ENCODE data around the gene DLG5.

DLG5 gene

GRCh38 chr10:77837925-77838595, 88.5 kb downstream of the DLG5 start:
- no peaks in the 10 kb centered on the region for H3K27me3 ChIP-seq (ENCODE audit: low read depth, low read length)
- TF ChIP-seq CTCF (IDR thresholded peaks at IDR 0.05; ENCODE audit: low read depth, low read length) (no peak), EZH2phosphoT487 (IDR thresholded peaks at IDR 0.05; ENCODE audit: low read depth) (no peak)
- no peaks in the 10 kb centered on the region for H3K36me3 ChIP-seq (replicated peaks; ENCODE audit: low read depth, low read length)
- H3K4me2 ChIP-seq (ENCODE audit: low read length), result peak overlapping the region; percentile 62
- no peak overlapping the region for H3K27ac ChIP-seq (ENCODE audit: low read length)
- H3K9ac ChIP-seq (ENCODE audit: low read length), result no peak overlapping the region
- H2AFZ ChIP-seq (ENCODE audit: low read depth, low read length), result no peak overlapping the region
- no peak overlapping the region for H3K4me3 ChIP-seq (ENCODE audit: low read length)
- no peaks in the 10 kb centered on the region for H3K79me2 ChIP-seq (ENCODE audit: low read length)
- H3K4me1 ChIP-seq (ENCODE audit: low read length), result peaks cover 25% of the 10 kb centered on the region
- no peaks in the 10 kb centered on the region for H4K20me1 ChIP-seq (ENCODE audit: insufficient read depth, low read length)
- H3K9me3 ChIP-seq (ENCODE audit: insufficient read depth, low read length), result no peaks in the 10 kb centered on the region

GRCh38 chr10:77837248-77837924, 89.2 kb downstream of the DLG5 start:
- Histone ChIP-seq H3K4me2 (ENCODE audit: low read length) (peak overlapping the region; percentile 79), H3K36me3 (replicated peaks; ENCODE audit: low read depth, low read length) (no peaks in the 10 kb centered on the region), H3K27ac (ENCODE audit: low read length) (no peak overlapping the region), H3K4me1 (ENCODE audit: low read length) (peaks cover 25% of the 10 kb centered on the region), H3K9me3 (ENCODE audit: insufficient read depth, low read length) (no peaks in the 10 kb centered on the region), H3K79me2 (ENCODE audit: low read length) (no peaks in the 10 kb centered on the region), H3K27me3 (ENCODE audit: low read depth, low read length) (no peaks in the 10 kb centered on the region), H2AFZ (ENCODE audit: low read depth, low read length) (no peak overlapping the region), H4K20me1 (ENCODE audit: insufficient read depth, low read length) (no peaks in the 10 kb centered on the region), H3K9ac (ENCODE audit: low read length) (no peak overlapping the region), H3K4me3 (ENCODE audit: low read length) (peak overlapping the region; percentile 45)
- no peak for TF ChIP-seq EZH2phosphoT487 (IDR thresholded peaks at IDR 0.05; ENCODE audit: low read depth)
- TF ChIP-seq CTCF (IDR thresholded peaks at IDR 0.05; ENCODE audit: low read depth, low read length), result peak; percentile 68

DNA sequence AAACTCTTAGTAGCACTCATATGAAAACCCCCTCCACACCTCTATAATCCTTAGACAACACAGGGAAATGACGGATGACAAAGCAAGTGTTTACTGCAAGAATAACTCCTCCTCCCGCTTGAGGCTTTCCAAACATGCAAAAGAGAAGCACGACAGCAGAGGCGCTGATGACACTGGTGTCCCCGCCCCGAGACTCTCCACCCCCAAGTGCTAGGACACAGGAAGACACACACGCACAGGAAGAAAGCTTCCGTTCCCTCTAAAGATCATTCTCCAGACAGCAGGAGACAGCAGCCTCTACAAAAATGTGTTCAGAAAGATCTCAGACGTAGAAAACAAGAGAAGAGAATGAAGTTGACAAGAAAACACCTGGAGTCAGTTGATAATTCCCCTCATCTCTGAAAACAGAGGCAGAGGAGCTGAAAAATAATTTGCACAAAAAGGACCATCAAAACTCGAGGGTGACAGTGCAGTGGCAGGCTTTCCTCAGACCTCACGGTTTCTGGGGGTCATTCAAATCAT, 90.2 kb downstream of the DLG5 start:
- Histone ChIP-seq H3K27ac (ENCODE audit: low read length) (no peak overlapping the region; the same call in 1 of the 2 replicates), H3K4me3 (ENCODE audit: low read length) (peak overlapping the region; percentile 71), H3K9ac (ENCODE audit: low read length) (peak overlapping the region; percentile 42), H3K27me3 (ENCODE audit: low read depth, low read length) (no peaks in the 10 kb centered on the region), H3K4me2 (ENCODE audit: low read length) (peak overlapping the region; percentile 90), H4K20me1 (ENCODE audit: insufficient read depth, low read length) (no peaks in the 10 kb centered on the region), H3K79me2 (ENCODE audit: low read length) (no peaks in the 10 kb centered on the region), H3K4me1 (ENCODE audit: low read length) (peaks cover 25% of the 10 kb centered on the region), H3K9me3 (ENCODE audit: insufficient read depth, low read length) (no peaks in the 10 kb centered on the region), H3K36me3 (replicated peaks; ENCODE audit: low read depth, low read length) (no peaks in the 10 kb centered on the region), H2AFZ (ENCODE audit: low read depth, low read length) (peak overlapping the region; percentile 60; the same call in 1 of the 2 replicates)
- TF ChIP-seq CTCF (IDR thresholded peaks at IDR 0.05; ENCODE audit: low read depth, low read length) (no peak), EZH2phosphoT487 (IDR thresholded peaks at IDR 0.05; ENCODE audit: low read depth) (no peak)

DNA sequence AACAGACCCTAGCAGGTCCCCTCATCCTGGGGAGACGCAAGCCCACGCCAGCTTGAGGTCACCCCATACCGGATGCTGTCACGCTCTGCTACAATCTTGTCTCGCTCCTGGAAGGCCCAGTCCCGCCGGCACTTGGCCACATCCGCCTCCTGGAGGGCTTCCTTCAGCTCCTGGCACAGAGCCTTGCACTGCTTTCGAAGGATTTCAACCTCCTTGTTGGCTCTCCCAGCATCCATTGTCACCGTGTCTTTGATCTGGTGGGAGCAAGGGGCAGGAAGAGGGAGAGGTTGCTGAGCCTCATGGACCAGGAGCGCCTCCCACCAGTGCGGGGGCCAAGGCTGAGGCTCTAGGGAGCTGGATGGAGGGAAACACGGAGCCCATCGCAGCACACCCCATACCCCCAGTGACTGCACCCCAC, 90.9 kb downstream of the DLG5 start:
- no peaks in the 10 kb centered on the region for H4K20me1 ChIP-seq (ENCODE audit: insufficient read depth, low read length)
- TF ChIP-seq EZH2phosphoT487 (IDR thresholded peaks at IDR 0.05; ENCODE audit: low read depth) (no peak), CTCF (IDR thresholded peaks at IDR 0.05; ENCODE audit: low read depth, low read length) (no peak)
- H3K27me3 ChIP-seq (ENCODE audit: low read depth, low read length), result no peaks in the 10 kb centered on the region
- H3K4me3 ChIP-seq (ENCODE audit: low read length), result no peak overlapping the region
- no peak overlapping the region for H2AFZ ChIP-seq (ENCODE audit: low read depth, low read length)
- peak overlapping the region; percentile 90 for H3K4me2 ChIP-seq (ENCODE audit: low read length)
- H3K4me1 ChIP-seq (ENCODE audit: low read length), result peaks cover 25% of the 10 kb centered on the region
- no peaks in the 10 kb centered on the region for H3K79me2 ChIP-seq (ENCODE audit: low read length)
- H3K9ac ChIP-seq (ENCODE audit: low read length), result no peak overlapping the region
- H3K9me3 ChIP-seq (ENCODE audit: insufficient read depth, low read length), result no peaks in the 10 kb centered on the region
- H3K27ac ChIP-seq (ENCODE audit: low read length), result no peak overlapping the region
- H3K36me3 ChIP-seq (replicated peaks; ENCODE audit: low read depth, low read length), result no peaks in the 10 kb centered on the region

Measured in OCI-LY3 (cell line).